ENCODE measurements around the gene G6PC2.

GRCh38 chr2:168894720-168895119, 6.4 kb upstream of the G6PC2 start:
- TF ChIP-seq SP1 (IDR thresholded peaks at IDR 0.05) (no peak), CTBP1 (IDR thresholded peaks at IDR 0.05; ENCODE audit: borderline replicate concordance) (no peak), NFRKB (IDR thresholded peaks at IDR 0.05) (no peak), ELF4 (IDR thresholded peaks at IDR 0.05) (no peak)

Measured in HEK293T (cell line).